B cell (primary cell): ENCODE results near the gene POU2F3.

ENCODE experiments used
- CTCF ChIP-seq: fragments of 200-600 bp; IDR thresholded peaks from one replicate; pipeline ENCODE4 v1.8.0; 2022; ENCODE audit warnings: antibody characterized with exemption, mild to moderate bottlenecking
- EZH2 ChIP-seq: IDR thresholded peaks from 2 replicates; pipeline ENCODE4 v1.6.1; 2012; ENCODE audit warnings: borderline replicate concordance, low read depth, mild to moderate bottlenecking, moderate library complexity, low read length; ENCODE audit not compliant: insufficient read depth, poor library complexity, severe bottlenecking

GRCh38 chr11:120281143-120281795, 41.3 kb downstream of the POU2F3 start:
- no peak for TF ChIP-seq CTCF
- TF ChIP-seq EZH2, result no peak
